Natural killer cell (primary cell): ENCODE results near the gene NT5M. TPM values are rescaled to one million over a fixed set of nuclear protein-coding genes. Genes with fewer than 3 reads are reported as not detected.
"Not testable (repeated sequence)": the region's sequence is repeated elsewhere in the genome, so short reads cannot be mapped to it uniquely, and the experiment has no call there.

Experiments used
- ATAC-seq, 3 donors: fragments of 150-1000 bp in 2 of 3; fragments of 200-7000 bp in 1 of 3; cut with Tn5 transposase; 1 replicate in 1 of 3; 2 replicates in 2 of 3; pipeline ENCODE4 v1.10.0; 2021; ENCODE audit warnings: mild to moderate bottlenecking in 2 of 3, moderate library complexity in 2 of 3
- DNase-seq, 2 donors: peaks; one replicate each; pipeline versions ENCODE4 v3.0.0 to v3.0.0-alpha.2; 2013 to 2021; ENCODE audit warnings: mixed read lengths in 1 of 2
- H3K27ac ChIP-seq: one replicate; pipeline ENCODE4 v1.5.1; 2013; ENCODE audit warnings: mild to moderate bottlenecking, low read length
- H3K27me3 ChIP-seq: one replicate; pipeline ENCODE4 v1.6.1; 2013; ENCODE audit warnings: low read length; ENCODE audit not compliant: control insufficient read depth, insufficient read depth
- H3K36me3 ChIP-seq: one replicate; pipeline ENCODE4 v1.6.1; 2013; ENCODE audit warnings: low read length; ENCODE audit not compliant: control insufficient read depth, insufficient read depth
- H3K4me1 ChIP-seq: one replicate; pipeline ENCODE4 v1.6.1; 2013; ENCODE audit warnings: low read length; ENCODE audit not compliant: control insufficient read depth, insufficient read depth
- H3K4me3 ChIP-seq: one replicate; pipeline ENCODE4 v1.5.1; 2013; ENCODE audit warnings: low read length
- H3K9me3 ChIP-seq: one replicate; pipeline ENCODE4 v1.6.1; 2013; ENCODE audit warnings: low read length; ENCODE audit not compliant: control insufficient read depth, insufficient read depth
- H3K27ac Mint-ChIP-seq, 2 donors: one replicate each; pipeline ENCODE4 v1.8.0; 2022; ENCODE audit warnings: mild to moderate bottlenecking in 2 of 2, mixed read lengths in 2 of 2, moderate library complexity in 1 of 2
- H3K27me3 Mint-ChIP-seq, 2 donors: one replicate each; pipeline ENCODE4 v1.8.0; 2022; ENCODE audit warnings: low read depth in 2 of 2, mixed read lengths in 2 of 2
- H3K36me3 Mint-ChIP-seq: one replicate; pipeline ENCODE4 v1.8.0; 2022; ENCODE audit warnings: mixed read lengths
- H3K4me1 Mint-ChIP-seq, 2 donors: one replicate each; pipeline ENCODE4 v1.8.0; 2022; ENCODE audit warnings: mixed read lengths in 2 of 2
- H3K4me3 Mint-ChIP-seq: one replicate; pipeline ENCODE4 v1.8.0; 2022; ENCODE audit warnings: mild to moderate bottlenecking, moderate library complexity, mixed read lengths
- H3K9me3 Mint-ChIP-seq, 2 donors: one replicate each; pipeline ENCODE4 v1.8.0; 2022; ENCODE audit warnings: mixed read lengths in 2 of 2
- WGBS: methylation state at CpG from one replicate; pipeline ENCODE4 v1.1.7; 2013; ENCODE audit warnings: missing lambda C conversion rate; ENCODE audit not compliant: insufficient coverage; 5-methylcytosine and 5-hydroxymethylcytosine counted together
- intact Hi-C: fragments of 100-400 bp; cut with micrococcal nuclease; formaldehyde crosslinking; loops from one replicate; pipeline ENCODE4 v1.14.2; 2022
- total RNA-seq, 4 donors: library from RNA; stranded (reverse); fragments of 120-200 nt in 1 of 4; gene quantifications; one replicate each; pipeline versions ENCODE4 v1.2.3 to v1.2.4, GENCODE V29; 2013 to 2022
- TF ChIP-seq, protein P1 (sequence below): fragments of 200-600 bp; IDR thresholded peaks from one replicate; pipeline ENCODE4 v1.8.0; 2022; ENCODE audit warnings: antibody characterized with exemption

The NT5M gene
- 1 to 10 TPM; 3.5 to 4.4 (median 4.1) TPM for total RNA-seq
- 5.7 TPM for total RNA-seq (2013)

DNA sequence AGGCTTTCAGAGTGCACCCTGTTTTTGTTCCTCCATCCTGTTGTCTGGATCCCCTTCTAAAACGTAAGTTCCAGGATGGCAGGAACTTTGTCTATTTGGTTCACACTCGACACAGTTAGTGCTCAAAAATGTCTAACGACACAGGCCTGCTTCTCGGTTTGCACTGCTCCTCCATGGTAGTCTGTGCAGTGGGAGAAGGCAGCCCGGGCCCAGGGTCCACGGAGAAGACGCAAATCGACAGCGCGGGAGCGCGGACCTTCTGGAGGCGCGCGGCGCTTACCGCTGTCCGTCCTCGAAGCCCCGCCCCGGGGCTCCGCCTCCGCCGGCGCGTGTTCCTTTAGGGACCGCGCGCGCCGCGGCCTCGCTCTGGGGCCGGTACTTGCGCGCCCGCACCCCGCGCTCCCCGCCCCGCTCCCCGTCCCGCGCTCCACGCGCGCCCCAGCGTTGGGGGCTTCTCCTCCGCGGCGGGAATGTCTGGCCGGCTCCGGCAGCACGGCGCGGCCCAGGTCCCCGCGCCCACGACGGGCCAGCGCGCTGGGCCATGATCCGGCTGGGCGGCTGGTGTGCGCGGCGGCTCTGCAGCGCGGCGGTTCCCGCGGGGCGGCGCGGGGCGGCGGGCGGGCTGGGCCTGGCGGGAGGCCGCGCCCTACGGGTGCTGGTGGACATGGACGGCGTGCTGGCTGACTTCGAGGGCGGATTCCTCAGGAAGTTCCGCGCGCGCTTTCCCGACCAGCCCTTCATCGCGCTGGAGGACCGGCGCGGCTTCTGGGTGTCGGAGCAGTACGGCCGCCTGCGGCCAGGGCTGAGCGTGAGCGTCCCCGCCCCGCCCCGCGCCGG lies at the start of gene NT5M:
NT5M (plus strand) TSS at position 364 of the 837 bp plus-strand sequence; CDS start at position 542, 178 bp downstream.
- DNase-seq (peak; percentile 74 to 80), ATAC-seq (peak; percentile 50 to 75 (median 66))
- no peaks in the 10 kb centered on the region for H3K36me3 Mint-ChIP-seq
- WGBS = under 1% methylated on average over 107 of the region's 107 CpGs
- Histone ChIP-seq H3K4me3 (peak within 1 kb of the TSS; percentile 45), H3K4me1 (peaks cover 41% of the 10 kb centered on the region), H3K27ac (peak within 1 kb of the TSS; percentile 65), H3K9me3 (no peaks in the 10 kb centered on the region), H3K36me3 (no peaks in the 10 kb centered on the region), H3K27me3 (no peaks in the 10 kb centered on the region)
- no peaks in the 10 kb centered on the region for H3K9me3 Mint-ChIP-seq
- peaks cover 31 to 36% of the 10 kb centered on the region in 2 donors for H3K4me1 Mint-ChIP-seq
- TF ChIP-seq, protein P1, sequence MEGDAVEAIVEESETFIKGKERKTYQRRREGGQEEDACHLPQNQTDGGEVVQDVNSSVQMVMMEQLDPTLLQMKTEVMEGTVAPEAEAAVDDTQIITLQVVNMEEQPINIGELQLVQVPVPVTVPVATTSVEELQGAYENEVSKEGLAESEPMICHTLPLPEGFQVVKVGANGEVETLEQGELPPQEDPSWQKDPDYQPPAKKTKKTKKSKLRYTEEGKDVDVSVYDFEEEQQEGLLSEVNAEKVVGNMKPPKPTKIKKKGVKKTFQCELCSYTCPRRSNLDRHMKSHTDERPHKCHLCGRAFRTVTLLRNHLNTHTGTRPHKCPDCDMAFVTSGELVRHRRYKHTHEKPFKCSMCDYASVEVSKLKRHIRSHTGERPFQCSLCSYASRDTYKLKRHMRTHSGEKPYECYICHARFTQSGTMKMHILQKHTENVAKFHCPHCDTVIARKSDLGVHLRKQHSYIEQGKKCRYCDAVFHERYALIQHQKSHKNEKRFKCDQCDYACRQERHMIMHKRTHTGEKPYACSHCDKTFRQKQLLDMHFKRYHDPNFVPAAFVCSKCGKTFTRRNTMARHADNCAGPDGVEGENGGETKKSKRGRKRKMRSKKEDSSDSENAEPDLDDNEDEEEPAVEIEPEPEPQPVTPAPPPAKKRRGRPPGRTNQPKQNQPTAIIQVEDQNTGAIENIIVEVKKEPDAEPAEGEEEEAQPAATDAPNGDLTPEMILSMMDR = no peak
- intact Hi-C loops = loop anchor here (5.0 to 10.0 kb wide), 2 partner anchors 96 to 178 kb away; partner anchors contain the start of gene PLD6
- peak within 1 kb of the TSS; percentile 88 for H3K4me3 Mint-ChIP-seq
- peak within 1 kb of the TSS; percentile 79 to 93 for H3K27ac Mint-ChIP-seq
- H3K27me3 Mint-ChIP-seq = peaks cover 5% of the 10 kb centered on the region in 2 donors

GRCh38 chr17:17253406-17253805 lies 49.8 kb upstream of the NT5M start:
- WGBS = 96% methylated on average over 3 of the region's 3 CpGs
- no peak for DNase-seq
- H3K27ac Mint-ChIP-seq = no peak overlapping the region

GRCh38 chr17:17254036-17254435 lies 49.1 kb upstream of the NT5M start:
- H3K4me3 ChIP-seq = no peak overlapping the region
- no peaks in the 10 kb centered on the region for H3K4me1 ChIP-seq
- H3K36me3 ChIP-seq = peaks cover 52% of the 10 kb centered on the region
- no peaks in the 10 kb centered on the region for H3K9me3 ChIP-seq
- ATAC-seq = no peak
- intact Hi-C loops = no loop called here
- Mint-ChIP-seq H3K27me3 (no peaks in the 10 kb centered on the region), H3K9me3 (no peaks in the 10 kb centered on the region), H3K36me3 (peaks cover 8% of the 10 kb centered on the region), H3K4me3 (no peak overlapping the region), H3K27ac (no peak overlapping the region), H3K4me1 (peaks cover 0 to 6% of the 10 kb centered on the region in 2 donors)
- WGBS = 92% methylated on average over 2 of the region's 3 CpGs
- TF ChIP-seq, protein P1 = no peak
- no peak for DNase-seq
- no peak overlapping the region for H3K27ac ChIP-seq
- no peaks in the 10 kb centered on the region for H3K27me3 ChIP-seq

More at GRCh38 chr17:17253406-17253805, 49.8 kb upstream of the NT5M start:
- no peak for ATAC-seq
- Histone ChIP-seq H3K36me3 (peaks cover 52% of the 10 kb centered on the region), H3K4me1 (no peaks in the 10 kb centered on the region), H3K9me3 (no peaks in the 10 kb centered on the region), H3K4me3 (no peak overlapping the region), H3K27ac (no peak overlapping the region), H3K27me3 (no peaks in the 10 kb centered on the region)
- peaks cover 0 to 6% of the 10 kb centered on the region in 2 donors for H3K4me1 Mint-ChIP-seq
- TF ChIP-seq, protein P1 = no peak
- peaks cover 1% of the 10 kb centered on the region for H3K36me3 Mint-ChIP-seq
- intact Hi-C loops = no loop called here
- no peaks in the 10 kb centered on the region for H3K27me3 Mint-ChIP-seq
- no peak overlapping the region for H3K4me3 Mint-ChIP-seq
- no peaks in the 10 kb centered on the region for H3K9me3 Mint-ChIP-seq

DNA sequence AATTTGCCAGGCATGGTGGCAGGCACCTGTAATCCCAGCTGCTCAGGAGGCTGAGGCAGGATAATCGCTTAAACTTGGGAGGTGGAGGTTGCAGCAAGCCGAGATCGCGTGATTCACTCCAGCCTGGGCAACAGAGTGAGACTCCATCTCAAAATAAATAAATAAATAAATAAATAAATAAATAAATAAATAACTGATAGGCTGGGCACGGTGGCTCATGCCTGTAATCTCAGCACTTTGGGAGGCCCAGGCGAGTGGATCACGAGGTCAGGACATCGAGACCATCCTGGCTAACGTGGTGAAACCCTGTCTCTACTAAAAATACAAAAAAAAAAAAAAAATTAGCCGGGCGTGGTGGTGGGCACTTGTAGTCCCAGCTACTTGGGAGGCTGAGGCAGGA lies 47.5 kb upstream of the NT5M start:
- H3K4me1 Mint-ChIP-seq, H3K4me1 ChIP-seq, H3K27ac ChIP-seq, H3K27me3 Mint-ChIP-seq, H3K27ac Mint-ChIP-seq, H3K9me3 ChIP-seq, H3K4me3 Mint-ChIP-seq, H3K9me3 Mint-ChIP-seq, DNase-seq, intact Hi-C loops, ATAC-seq, H3K4me3 ChIP-seq, H3K27me3 ChIP-seq: not testable (repeated sequence)
- WGBS = 85% methylated on average over 8 of the region's 11 CpGs
- H3K36me3 ChIP-seq = peaks cover 58% of the 10 kb centered on the region
- H3K36me3 Mint-ChIP-seq = peaks cover 10% of the 10 kb centered on the region
